K562 (cell line): Measurements from ENCODE around the gene FERMT3. TPM values are rescaled to one million over a fixed set of nuclear protein-coding genes. Genes with fewer than 3 reads are reported as not detected.

Experiments used
- BCOR ChIP-seq: fragments of 450-650 bp; IDR thresholded peaks from 2 replicates; pipeline ENCODE4 v1.6.1; 2016
- CCNT2 ChIP-seq: IDR thresholded peaks from 2 replicates; pipeline ENCODE4 v1.6.1; 2011; ENCODE audit warnings: borderline replicate concordance, low read depth, mild to moderate bottlenecking, moderate library complexity, mixed read lengths, low read length; ENCODE audit not compliant: insufficient read length; ENCODE audit errors: extremely low read depth
- ELF4 ChIP-seq: fragments of 450-650 bp; formaldehyde crosslinking; IDR thresholded peaks from 2 replicates; pipeline ENCODE4 v1.4.0; 2022; ENCODE audit warnings: missing genetic modification characterization
- MYC ChIP-seq, 2 experiments: fragments of 250-450 bp in 1 of 2; sonication (Bioruptor Pico) in 1 of 2; IDR thresholded peaks; 2 replicates each; pipeline versions ENCODE4 v1.5.1 to v1.6.1; 2012 to 2021; ENCODE audit warnings: low read depth in 2 of 2, borderline replicate concordance in 1 of 2, improper control_type of control experiment in 1 of 2, low read length in 1 of 2, mild to moderate bottlenecking in 1 of 2, moderate library complexity in 1 of 2
- NFIC ChIP-seq: fragments of 450-650 bp; IDR thresholded peaks from 2 replicates; pipeline ENCODE4 v1.6.1; 2017; ENCODE audit warnings: mild to moderate bottlenecking, inconsistent platforms
- PCBP1 ChIP-seq: fragments of 200-400 bp; formaldehyde crosslinking; IDR thresholded peaks from 2 replicates; pipeline ENCODE4 v1.6.1; 2018; ENCODE audit warnings: mild to moderate bottlenecking, low read depth, low read length; ENCODE audit not compliant: poor library complexity, severe bottlenecking
- PHF8 ChIP-seq: fragments of 200-600 bp; sonication (generic); IDR thresholded peaks from 2 replicates; pipeline ENCODE4 v1.6.1; 2012; ENCODE audit warnings: mixed run types, mild to moderate bottlenecking, inconsistent platforms, low read length, moderate library complexity, borderline replicate concordance
- RBM14 ChIP-seq: fragments of 200-400 bp; formaldehyde crosslinking; IDR thresholded peaks from 2 replicates; pipeline ENCODE4 v1.6.1; 2018; ENCODE audit warnings: low read depth, mild to moderate bottlenecking, low read length, moderate library complexity, borderline replicate concordance; ENCODE audit not compliant: insufficient read depth
- SOX6 ChIP-seq: fragments of 450-650 bp; IDR thresholded peaks from 2 replicates; pipeline ENCODE4 v1.6.1; 2014; ENCODE audit warnings: mild to moderate bottlenecking
- ZEB2 ChIP-seq: fragments of 450-650 bp; IDR thresholded peaks from 2 replicates; pipeline ENCODE4 v1.6.1; 2016
- ZFX ChIP-seq: sonication (generic); formaldehyde crosslinking; IDR thresholded peaks from 2 replicates; pipeline ENCODE4 v1.8.0; 2022; ENCODE audit warnings: mild to moderate bottlenecking, missing genetic modification reagents, moderate library complexity
- ZNF140 ChIP-seq: fragments of 250-450 bp; sonication (Bioruptor Pico); IDR thresholded peaks from 2 replicates; pipeline ENCODE4 v1.8.0; 2021; ENCODE audit warnings: moderate library complexity, mild to moderate bottlenecking, inconsistent platforms
- ZNF436 ChIP-seq: fragments of 250-450, 450-650 bp; sonication (Bioruptor Pico); formaldehyde crosslinking; IDR thresholded peaks from 2 replicates; pipeline ENCODE4 v1.7.0; 2020; ENCODE audit warnings: mild to moderate bottlenecking
- polyA plus RNA-seq, 8 experiments: library from polyadenylated mRNA; depleted of rRNA in 4 of 8; stranded (reverse) in 5 of 8; unstranded in 3 of 8; fragments of >200 nt; fragmentation: Nextera tagmentation in 2 of 8; fragmentation: Illumina TruSeq in 1 of 8; extraction: Ambion mirVana in 2 of 8; extraction: Trizol in 1 of 8; gene quantifications; 2 replicates each; pipeline versions ENCODE4 v1.2.1 to v1.2.3, GENCODE V29; 2011 to 2014; ENCODE audit warnings: inconsistent platforms in 1 of 8, missing spikeins in 1 of 8
- total RNA-seq, 7 experiments: library from RNA; depleted of rRNA in 6 of 7; stranded (reverse); fragments of >200 nt in 6 of 7; fragmentation: Illumina TruSeq in 2 of 7; extraction: Trizol in 2 of 7; gene quantifications; 2 replicates each; pipeline versions ENCODE4 v1.2.1 to v1.2.3, GENCODE V29; 2011 to 2021; ENCODE audit warnings: low replicate concordance in 1 of 7
- TF ChIP-seq, protein P1 (sequence below): fragments of 450-650 bp; formaldehyde crosslinking; IDR thresholded peaks from 2 replicates; pipeline ENCODE4 v1.4.0; 2022; ENCODE audit warnings: mild to moderate bottlenecking, moderate library complexity
- TF ChIP-seq, protein P2 (sequence below): conservative IDR thresholded peaks from 2 replicates; pipeline ENCODE4 v1.6.1; 2011; ENCODE audit warnings: low read depth, mild to moderate bottlenecking, low read length; ENCODE audit not compliant: control insufficient read depth
- TF ChIP-seq, protein P3 (sequence below): fragments of 250-450 bp; sonication (Bioruptor Pico); IDR thresholded peaks from 2 replicates; pipeline ENCODE4 v1.4.0; 2020; ENCODE audit warnings: mild to moderate bottlenecking, moderate library complexity
- TF ChIP-seq, protein P4 (sequence below): fragments of 450-650 bp; IDR thresholded peaks from 2 replicates; pipeline ENCODE4 v1.7.0; 2016; ENCODE audit warnings: borderline replicate concordance

FERMT3 gene
- total and polyA plus RNA-seq, 9 of the 15 experiments (the other 6 are each of a cell fraction or from before 2014, with no cell fraction given) = 3.2 to 275 (median 79.7) TPM

DNA sequence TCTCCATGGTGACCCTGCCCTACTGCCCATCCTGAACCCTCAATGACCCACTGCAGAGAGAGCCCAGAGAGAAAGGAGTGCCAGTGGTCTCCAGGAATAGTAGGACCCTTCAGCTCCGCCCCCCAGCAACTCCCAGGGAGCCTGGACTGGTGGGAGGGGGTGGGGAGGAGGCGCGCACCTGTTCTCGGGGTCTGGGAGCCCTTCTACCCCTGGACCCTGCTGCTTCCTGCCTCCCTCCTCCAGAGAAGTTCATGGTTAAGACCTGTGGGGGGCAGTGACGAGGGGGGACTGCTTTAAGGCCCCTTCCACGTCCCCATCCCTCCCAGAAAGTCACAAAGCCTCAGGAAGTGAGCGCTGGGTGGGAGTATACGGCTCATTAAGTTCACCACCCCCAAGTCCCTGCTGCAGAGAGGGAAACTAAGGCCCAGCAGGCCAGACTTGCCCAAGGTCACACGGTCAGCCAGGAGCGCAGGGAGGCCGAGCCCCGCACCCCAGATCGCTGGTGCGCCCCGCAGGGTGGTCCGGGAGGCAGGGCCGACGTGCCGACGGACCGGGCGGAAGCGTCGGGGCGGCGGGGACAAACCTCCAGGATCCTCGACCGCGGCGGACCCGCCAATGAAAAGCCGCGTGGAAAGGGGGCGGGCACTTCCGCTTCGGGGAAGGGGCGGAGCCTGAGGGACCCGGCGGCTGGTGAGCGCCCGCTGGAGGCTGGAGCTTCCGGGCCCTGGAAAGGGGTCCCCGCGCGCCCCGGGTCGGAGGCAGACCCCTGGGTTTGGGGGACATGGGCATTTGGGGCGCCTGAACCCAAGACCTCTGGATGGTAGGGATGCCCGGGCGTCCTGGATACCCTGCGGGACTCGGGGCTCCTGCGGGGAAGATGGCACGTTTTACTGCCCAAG, 19.3 kb downstream of the FERMT3 start, which contains the start of the genes NUDT22 and TRPT1 (continued):
- TF ChIP-seq, protein P1, sequence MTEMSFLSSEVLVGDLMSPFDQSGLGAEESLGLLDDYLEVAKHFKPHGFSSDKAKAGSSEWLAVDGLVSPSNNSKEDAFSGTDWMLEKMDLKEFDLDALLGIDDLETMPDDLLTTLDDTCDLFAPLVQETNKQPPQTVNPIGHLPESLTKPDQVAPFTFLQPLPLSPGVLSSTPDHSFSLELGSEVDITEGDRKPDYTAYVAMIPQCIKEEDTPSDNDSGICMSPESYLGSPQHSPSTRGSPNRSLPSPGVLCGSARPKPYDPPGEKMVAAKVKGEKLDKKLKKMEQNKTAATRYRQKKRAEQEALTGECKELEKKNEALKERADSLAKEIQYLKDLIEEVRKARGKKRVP = no peak
- no peak for TF ChIP-seq ZNF140
- TF ChIP-seq RBM14 = no peak
- peak; percentile 56 for TF ChIP-seq CCNT2
- TF ChIP-seq PCBP1 = peak; percentile 71
- no peak for TF ChIP-seq BCOR
- peak; percentile 67 for TF ChIP-seq ZFX (CRISPR knock-in tag)
- TF ChIP-seq ZNF436 (CRISPR knock-in tag) = no peak
- TF ChIP-seq ELF4 (CRISPR knock-in tag) = no peak
- TF ChIP-seq, protein P2, sequence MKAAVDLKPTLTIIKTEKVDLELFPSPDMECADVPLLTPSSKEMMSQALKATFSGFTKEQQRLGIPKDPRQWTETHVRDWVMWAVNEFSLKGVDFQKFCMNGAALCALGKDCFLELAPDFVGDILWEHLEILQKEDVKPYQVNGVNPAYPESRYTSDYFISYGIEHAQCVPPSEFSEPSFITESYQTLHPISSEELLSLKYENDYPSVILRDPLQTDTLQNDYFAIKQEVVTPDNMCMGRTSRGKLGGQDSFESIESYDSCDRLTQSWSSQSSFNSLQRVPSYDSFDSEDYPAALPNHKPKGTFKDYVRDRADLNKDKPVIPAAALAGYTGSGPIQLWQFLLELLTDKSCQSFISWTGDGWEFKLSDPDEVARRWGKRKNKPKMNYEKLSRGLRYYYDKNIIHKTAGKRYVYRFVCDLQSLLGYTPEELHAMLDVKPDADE = no peak; the same call in 1 of the 2 replicates
- TF ChIP-seq, protein P3, sequence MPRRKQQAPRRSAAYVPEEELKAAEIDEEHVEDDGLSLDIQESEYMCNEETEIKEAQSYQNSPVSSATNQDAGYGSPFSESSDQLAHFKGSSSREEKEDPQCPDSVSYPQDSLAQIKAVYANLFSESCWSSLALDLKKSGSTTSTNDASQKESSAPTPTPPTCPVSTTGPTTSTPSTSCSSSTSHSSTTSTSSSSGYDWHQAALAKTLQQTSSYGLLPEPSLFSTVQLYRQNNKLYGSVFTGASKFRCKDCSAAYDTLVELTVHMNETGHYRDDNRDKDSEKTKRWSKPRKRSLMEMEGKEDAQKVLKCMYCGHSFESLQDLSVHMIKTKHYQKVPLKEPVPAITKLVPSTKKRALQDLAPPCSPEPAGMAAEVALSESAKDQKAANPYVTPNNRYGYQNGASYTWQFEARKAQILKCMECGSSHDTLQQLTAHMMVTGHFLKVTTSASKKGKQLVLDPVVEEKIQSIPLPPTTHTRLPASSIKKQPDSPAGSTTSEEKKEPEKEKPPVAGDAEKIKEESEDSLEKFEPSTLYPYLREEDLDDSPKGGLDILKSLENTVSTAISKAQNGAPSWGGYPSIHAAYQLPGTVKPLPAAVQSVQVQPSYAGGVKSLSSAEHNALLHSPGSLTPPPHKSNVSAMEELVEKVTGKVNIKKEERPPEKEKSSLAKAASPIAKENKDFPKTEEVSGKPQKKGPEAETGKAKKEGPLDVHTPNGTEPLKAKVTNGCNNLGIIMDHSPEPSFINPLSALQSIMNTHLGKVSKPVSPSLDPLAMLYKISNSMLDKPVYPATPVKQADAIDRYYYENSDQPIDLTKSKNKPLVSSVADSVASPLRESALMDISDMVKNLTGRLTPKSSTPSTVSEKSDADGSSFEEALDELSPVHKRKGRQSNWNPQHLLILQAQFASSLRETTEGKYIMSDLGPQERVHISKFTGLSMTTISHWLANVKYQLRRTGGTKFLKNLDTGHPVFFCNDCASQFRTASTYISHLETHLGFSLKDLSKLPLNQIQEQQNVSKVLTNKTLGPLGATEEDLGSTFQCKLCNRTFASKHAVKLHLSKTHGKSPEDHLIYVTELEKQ (CRISPR knock-in tag) = no peak
- peak; percentile 81; the same call in 1 of the 2 replicates for TF ChIP-seq PHF8
- peak; percentile 10; the same call in 1 of the 2 replicates for TF ChIP-seq SOX6
- TF ChIP-seq NFIC = 0 out of 2 replicates have a peak, but pooled peaks have one; percentile 33
- TF ChIP-seq ZEB2 = no peak
- no peak for TF ChIP-seq MYC (IDR thresholded peaks at IDR 0.05; ENCODE audit: low read depth, low read length)
- no peak for TF ChIP-seq MYC (CRISPR knock-in tag; IDR thresholded peaks at IDR 0.05; ENCODE audit: borderline replicate concordance, low read depth)
- TF ChIP-seq, protein P4, sequence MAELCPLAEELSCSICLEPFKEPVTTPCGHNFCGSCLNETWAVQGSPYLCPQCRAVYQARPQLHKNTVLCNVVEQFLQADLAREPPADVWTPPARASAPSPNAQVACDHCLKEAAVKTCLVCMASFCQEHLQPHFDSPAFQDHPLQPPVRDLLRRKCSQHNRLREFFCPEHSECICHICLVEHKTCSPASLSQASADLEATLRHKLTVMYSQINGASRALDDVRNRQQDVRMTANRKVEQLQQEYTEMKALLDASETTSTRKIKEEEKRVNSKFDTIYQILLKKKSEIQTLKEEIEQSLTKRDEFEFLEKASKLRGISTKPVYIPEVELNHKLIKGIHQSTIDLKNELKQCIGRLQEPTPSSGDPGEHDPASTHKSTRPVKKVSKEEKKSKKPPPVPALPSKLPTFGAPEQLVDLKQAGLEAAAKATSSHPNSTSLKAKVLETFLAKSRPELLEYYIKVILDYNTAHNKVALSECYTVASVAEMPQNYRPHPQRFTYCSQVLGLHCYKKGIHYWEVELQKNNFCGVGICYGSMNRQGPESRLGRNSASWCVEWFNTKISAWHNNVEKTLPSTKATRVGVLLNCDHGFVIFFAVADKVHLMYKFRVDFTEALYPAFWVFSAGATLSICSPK = no peak
